HG03565 (cell line): Measurements from ENCODE around the gene PODXL.

Experiments
- ATAC-seq: cut with Tn5 transposase; IDR thresholded peaks from one replicate; pipeline ENCODE4 v1.9.1; 2021; ENCODE audit warnings: mild to moderate bottlenecking, moderate library complexity; ENCODE audit not compliant: unreplicated experiment

The PODXL gene

DNA sequence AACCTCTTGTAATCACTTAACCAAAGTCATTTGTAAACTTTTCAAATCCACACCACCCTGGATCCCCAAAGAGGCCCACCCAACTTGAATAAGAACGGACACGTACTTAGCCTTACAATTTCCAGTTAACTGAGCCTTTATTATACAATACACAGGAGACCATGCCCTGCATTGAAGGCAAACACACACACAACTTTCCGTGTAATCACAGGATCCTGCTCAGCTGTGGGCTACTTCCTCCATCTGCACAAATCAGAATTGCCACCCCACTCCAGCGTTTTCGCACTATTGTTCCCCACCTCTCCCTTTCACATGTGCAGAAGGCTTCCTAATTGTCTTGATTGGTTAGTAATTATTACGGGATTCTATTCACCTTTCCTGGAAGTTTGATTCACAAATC is 12.1 kb upstream of the PODXL start:
- ATAC-seq = no peak

DNA sequence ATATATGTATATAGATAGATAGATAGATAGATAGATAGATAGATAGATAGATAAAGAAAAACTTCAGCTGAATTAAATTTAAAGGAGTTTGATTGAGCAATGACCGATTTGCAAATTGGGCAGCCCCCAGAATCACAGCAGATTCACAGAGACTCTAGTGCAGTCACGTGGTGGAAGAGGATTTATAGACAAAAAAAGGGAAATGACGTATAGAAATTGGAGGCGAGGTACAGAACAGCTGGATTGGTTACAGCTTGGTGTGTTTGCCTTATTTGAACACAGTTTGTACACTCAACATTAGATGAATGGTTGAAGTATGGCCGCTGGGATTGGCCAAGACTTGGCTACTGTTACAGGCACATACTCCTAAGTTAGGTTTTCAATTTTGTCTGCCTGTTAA is 8.2 kb upstream of the PODXL start:
- no peak for ATAC-seq

DNA sequence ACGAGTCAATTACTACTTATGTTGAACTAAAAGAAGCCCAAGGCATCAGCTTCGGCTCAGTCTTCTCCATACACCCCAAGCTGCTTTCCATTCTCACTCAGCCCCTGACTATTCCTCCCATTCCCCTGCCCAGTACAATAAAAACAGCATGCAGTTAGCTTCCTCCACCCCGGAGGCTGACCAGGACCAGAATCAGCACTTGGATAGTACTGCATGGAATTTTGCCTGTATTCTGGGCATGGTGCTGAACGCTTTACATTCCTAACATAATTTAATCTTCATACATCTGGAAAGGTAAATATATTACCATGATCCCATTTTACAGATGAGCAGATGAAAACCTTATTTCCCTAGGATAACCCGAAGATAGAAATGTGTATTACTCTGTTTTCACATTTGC is 7.5 kb upstream of the PODXL start:
- ATAC-seq = no peak

DNA sequence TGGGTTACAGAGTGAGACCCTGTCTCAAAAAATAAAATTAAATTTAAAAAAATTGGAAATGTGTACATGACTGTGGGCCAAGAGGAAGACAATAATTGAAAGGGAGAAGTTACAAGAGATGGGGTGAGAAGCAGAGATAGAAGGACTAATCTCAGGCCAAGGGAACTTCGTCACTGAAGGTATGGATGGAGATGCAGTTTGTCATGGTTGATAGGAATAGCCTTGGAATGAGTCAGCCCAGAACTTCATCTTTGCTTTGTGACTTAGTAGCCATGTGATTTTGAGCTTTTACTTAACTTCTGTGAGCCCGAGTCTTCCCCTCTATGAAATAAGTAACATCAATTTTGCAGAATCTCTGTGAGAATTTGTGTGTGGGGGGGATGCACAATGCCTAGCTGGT is 6.5 kb upstream of the PODXL start:
- no peak for ATAC-seq

DNA sequence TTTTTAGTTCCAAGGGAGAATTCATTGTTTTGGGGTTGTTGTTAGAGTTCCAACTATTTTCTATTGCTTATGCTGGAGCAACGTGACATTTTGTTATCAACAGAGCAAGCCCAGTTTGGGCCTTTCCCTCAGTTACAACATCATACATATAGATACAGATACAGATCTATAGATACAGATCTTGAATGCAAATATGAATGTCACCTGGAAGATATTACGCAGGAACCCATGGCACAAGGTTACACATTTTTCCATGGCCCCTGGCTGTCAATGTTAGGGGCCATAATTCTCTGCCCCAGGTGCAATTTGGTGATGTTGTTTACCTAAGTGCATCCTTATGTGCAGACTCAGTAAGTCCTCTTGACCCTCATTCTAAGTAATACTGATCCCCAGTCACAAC is 3.6 kb upstream of the PODXL start:
- no peak for ATAC-seq

DNA sequence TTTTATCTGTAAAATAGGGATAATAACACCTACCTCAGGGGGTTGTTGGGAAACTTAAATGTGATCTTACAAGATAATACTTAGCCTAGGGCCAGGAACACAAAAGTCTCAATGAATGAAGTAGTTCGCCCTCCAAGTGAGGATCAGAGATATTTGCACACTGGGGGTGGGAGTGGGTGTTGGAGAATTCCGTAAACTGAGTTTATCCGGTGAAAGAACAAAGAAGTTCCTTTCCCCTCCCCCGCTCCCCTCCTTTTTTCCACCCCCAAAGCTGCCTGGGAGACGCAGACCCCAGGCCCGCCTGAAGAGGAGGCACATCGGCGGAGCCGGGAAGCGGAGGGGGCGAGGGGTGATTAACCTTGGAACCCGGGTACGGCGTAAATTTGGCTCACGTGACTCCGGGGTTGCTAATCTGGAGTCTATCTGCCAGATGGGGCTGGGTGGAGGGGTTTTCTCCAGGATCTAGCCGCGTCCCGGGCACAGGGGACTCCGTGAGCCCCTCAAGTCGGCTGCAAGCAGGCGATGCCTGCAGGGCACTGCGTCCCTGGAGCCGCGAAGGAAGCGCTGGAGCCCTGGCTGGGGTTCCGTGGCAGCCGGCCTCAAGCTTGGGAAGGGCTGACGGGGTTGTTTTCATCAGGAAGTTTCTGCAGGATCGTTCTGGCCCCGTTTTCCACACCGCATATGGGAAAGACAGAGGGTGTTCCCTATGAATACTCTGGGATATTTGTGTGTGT is 1.4 kb upstream of the PODXL start:
- ATAC-seq = no peak

DNA sequence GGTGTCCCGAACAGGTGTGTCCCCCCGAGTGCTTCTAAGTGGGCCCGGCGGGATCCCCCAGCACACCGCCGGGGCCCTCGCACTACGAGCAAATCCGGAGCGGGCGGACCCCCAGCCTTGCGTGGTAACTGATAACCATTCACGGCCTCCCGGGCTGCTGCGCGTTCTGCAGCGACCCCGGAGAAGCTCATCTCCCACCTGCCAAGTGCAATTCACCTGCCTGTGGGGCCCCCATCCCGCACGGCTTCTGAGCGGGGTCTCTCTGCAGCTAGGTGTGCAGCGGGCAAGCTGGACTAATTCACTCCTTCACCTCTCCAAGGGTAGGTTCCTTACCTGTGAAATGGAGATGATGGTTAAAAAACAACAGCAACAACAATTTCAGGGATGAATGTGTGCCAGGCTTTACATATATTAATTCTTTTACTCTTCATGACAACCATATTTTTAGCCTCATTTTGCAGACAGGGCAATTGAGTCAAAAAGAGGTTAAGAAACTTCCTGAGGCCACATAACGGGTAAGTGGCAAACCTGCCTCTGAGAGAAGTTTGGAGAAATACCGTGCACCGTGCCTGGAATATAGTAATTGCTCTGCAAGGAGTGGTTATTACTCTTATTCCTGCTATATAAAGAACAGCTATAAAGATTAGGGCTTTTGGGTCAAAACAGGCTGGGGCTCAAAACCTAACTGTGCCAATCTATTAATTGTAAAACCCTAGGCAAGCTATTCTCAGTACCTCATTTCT is 652 bp upstream of the PODXL start:
- ATAC-seq = peak; percentile 21

DNA sequence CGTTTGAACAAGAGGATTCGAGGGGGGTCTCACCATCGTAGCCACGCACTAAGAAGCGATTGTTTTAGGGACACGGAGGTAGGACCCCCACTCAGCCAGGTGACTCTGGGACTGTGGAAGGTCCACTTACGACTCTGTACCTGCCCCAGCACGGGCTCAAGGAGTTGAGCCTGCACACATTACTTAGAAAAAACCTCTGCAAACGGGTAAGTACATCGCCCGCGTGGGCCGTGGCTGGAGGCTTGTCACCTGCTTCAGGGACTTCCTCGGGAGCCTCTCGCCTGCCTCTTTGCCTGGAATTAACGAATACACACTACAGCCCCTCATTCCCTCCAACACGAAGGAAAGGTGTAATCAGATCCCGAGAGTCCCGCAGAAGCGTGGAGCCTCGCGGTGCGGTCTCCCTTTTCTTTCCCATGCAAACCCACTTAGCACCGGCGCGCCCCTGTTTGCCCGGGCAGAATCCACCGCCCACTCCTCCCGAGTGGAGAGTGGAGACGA is 826 bp downstream of the PODXL start:
- no peak for ATAC-seq

DNA sequence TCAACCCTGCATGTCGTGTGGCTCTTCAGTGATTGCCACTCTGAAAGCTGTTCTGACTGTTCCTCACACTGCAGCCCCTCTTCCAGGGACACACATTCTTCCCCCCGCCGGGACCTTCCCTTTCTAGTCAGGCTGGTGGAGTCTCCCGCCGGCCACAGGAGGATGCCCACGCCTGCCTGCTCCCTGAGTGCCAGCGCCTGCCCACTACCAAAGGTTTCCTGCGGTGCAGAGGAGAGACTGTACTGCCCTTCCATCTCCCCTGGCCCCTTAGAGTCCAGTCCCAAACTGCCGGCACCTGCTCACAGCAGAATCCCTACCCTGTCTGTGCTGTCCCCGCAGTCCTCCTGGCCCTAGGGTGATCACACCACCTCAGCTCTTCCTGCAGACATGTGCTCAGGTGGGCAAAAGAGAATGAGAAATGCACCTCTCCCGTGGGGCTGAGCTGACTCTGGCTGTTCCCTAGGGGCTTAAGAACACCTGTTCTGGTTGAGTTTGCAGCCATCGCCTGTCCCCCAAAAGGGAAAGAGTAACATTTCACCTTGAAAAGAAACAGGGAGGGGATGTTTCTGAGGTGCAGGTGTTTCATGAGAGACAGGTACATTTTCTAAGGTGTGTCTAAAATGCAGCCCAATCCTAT is 1.4 kb downstream of the PODXL start:
- no peak for ATAC-seq

DNA sequence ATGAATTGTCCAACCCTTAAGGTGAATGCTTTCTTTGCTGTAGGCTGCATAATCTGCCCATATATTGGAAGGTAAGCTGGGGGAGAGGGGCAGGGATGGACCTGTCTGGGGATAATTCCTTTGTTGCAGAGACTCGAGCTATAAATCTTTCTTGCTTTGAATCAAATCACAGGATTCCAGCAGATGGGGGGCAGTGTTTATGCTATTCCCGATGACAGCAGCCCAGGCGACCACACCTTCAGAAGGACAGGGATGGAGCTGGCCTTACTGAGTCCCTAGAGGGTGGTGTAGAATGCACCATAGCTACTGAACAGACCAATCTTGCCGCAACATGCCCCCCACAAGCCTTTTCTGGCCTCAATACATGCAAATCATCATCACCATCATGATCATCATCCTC is 2.5 kb downstream of the PODXL start:
- ATAC-seq = no peak

DNA sequence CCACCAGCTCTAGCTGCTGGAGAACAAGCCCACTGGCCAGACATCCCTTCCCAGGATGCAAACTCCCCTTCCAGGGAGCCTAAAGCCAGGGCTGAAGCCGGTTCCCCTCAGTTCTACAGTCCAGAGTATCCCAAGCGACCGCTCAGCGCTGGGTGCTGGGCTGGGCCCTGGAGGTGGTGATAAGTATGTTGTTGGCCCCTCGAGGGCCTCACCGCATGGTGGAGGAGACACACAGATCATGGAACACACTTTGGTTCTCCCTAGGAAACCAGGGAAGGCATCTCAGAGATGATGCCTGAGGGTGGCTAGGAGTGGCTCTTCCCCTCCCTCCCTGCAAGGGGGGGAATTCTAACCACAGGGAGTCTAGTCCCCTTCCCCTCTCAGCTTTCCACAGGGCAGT is 4.4 kb downstream of the PODXL start:
- no peak for ATAC-seq

DNA sequence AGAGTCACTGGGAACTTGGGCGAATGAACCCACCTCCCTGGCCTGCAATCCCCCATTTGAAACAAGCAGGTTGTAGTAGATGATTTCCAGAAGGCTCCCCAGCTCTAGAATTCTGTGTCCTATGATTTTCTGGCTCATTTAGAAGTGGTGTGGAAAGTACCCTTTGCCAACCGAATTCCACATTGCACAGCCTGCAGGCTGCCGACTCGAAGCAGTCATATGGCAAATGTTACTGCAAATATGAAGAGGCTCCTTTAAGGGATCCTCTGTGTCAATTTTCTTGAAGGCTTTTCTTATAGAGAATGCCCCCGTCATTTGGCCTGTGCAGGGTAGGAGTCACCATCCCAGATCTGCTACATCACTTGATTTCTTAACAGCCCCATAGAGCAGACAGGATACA is 5.6 kb downstream of the PODXL start:
- ATAC-seq = no peak

DNA sequence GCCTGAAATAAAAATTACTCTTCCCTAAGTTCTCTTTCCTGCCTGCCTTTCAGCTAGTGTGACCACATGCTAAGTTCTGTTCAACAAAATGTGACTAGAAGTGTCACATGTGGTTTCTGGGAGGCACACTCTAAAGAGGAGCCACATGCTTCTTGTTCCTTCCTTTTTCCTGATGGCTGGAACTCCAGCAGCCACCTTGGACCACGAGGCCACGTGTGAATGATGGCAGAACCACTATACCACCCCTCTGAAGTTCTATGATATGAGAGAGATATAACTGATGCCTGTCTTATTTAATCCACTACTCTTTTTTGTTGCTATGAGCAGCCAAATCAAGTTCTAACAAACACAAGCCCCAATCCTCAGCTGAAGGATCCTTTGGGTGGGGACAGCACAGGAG is 8.1 kb downstream of the PODXL start:
- ATAC-seq = no peak

DNA sequence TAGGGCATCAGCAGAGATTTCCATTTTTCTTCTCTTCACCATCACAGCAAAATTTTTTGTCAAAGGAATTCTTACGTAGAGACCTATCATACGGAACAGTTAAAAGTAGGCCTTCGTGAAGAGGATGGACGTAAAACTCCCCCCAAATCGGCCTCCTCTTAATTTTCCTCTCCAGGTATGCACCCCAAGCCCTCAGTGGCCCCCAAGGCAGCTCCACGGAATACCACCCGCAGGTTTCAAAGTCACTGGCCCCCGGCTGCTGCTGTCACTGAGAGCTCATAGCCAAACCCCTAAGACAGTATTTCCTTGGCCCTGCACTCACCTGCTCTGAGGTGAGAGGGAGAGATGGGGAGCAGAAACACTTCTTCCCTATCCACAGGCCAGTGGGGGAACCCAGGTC is 8.8 kb downstream of the PODXL start:
- ATAC-seq = no peak

DNA sequence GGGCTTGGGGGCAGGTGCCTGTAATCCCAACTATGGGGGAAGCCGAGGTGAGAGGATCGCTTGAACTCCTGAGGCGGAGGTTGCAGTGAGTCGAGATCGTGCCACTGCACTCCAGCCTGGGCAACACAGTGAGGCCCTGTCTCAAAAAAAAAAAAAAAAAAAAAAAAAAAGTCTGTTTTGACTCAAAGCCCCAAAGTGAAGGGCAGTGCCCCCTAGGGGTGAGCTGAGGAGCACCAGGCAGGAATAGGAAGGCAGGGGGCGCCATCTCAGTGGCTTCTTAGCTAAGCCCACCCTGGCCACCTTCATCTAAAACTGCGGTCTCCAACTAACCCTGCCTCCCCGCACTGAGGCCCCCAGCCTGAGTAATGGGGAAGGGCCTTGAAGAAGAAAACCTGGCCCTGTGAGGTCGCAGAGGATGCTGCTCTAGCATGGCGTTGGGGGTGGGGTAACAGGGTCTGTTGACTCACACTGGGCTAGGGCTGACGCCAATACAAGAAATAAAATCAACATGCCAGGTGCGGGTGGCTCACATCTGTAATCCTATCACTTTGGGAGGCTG is 9.8 kb downstream of the PODXL start:
- ATAC-seq = no peak

DNA sequence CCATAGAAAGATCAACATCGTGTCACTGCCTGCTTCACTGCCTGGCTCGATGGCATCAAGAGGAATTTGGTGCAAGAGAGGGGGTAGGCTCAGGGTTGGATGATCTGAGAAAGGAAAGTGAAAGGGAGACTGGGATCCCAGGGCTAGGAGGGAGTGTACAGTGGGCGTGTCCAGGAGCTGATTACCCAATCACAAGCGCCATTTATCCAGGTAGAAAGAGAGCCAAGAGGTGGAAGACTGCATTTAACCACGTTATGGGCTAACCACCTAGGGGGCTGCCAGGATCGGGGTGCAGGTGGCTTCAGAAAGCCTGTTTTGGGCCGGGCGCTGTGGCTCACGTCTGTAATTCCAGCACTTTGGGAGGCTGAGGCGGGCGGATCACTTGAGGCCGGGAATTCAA is 10.3 kb downstream of the PODXL start:
- ATAC-seq = no peak

DNA sequence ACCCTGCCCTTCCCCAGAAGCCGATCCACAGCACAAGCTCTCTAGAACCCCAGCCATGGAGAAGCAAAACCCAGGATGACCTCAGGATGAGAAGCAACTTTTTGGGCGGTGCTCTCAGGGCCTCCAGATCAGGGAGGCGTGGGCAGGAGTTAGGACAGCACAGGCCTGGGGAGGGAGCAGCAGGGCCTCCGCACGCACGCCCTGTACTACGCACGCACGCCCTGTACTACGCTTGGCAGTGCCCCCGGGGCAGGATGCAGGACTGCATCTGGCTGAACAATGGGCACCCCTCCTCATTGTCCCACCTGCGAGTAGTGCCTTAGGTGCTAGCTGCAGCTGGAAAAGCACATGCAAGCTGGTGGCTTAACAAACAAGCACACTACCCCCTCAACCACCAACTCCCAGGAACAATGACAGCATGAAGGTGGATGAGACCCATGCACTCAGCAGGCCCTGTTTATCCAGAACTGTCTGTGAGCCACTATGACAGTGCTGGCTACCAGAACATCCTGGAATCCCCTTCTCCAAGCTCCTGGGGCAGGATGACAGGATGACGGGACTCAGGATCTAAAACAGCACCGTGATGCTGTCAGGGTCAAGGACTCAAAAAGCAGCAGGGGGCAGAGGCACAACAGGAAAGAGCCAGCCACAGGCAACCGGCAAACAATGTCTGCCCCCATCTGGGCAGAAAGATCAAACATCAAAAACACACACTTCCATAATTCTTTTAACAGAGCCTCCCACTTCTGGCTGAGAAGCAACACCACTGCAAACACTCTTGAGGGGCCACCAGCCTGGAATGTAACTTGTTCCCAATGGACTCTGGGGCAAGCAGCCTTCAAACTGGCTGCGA is 11.8 kb downstream of the PODXL start:
- no peak for ATAC-seq

DNA sequence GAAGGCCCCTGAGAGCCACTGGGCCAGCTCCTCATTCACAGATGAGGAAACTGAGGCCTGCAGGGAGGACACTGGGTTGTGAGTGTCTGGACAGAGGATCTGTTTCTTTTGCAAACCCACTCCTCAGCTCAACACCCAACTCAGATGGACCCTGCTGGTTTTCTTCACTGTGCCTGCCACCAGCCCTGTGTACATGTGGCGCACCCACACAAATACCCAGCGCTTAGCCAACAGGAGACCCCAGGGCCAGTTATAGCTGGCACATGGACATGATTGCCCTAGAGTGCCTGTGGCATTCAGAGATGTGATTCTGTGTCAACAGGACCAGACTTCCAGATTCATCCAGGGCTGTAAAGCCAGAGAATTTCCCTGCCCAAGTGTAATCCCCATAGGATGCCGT is 12.4 kb downstream of the PODXL start:
- ATAC-seq = no peak

DNA sequence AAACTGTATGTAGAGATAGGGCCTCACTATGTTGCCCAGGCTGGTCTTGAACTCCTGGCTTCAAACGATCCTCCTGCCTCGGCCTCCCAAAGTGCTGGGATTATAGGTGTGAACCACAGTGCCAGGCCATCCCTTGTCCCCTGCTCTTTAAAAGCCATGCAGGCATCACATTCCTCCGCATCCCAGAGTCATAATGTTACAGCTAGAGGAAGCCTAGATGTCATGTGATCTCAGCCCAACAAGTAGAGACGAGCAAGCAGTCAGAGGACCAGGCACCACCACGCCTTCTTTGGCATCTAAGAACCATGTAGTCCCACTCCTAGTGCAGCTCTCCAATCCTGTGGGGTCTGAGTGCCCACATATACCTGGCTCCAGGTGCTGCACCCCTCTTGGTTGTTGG is 13.1 kb downstream of the PODXL start:
- no peak for ATAC-seq

DNA sequence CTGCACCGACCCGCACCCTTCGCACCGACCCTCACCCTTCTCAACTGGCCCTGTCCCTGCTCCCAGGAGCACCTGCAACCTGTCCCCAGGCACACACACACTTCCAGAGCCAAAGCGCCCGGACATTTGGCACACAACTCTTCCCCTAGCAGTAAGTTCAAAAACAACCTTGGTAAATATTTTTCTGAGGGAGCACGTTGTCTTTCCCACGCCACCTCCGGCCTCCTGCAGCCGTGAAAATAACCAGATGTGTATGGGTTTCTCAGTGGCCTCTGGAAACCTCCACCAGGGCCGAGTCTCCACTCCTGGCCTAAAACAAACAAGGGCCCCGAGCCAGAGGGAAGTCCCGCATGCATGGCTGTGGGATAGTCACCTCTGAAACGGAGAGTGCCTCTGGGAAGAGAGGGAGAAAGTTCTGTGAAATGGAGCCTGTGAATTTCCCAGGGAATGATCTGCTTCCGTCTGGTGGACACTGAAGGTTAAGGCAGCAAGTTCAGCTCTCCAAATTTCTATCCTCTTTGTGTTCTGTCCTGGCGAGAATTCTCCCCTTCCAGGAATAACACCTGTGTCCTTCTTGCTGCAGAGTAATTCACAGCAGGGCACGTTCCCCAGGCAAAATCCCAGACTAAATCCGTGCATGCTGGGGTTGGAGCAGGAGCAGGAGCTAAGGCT is 15.8 kb downstream of the PODXL start:
- ATAC-seq = no peak
